Activated CD4-positive, alpha-beta T cell treated with anti-CD3 and anti-CD28 coated beads for 36 hours (primary cell): ENCODE results near the gene FRMD4A. TPM values are rescaled to one million over a fixed set of nuclear protein-coding genes. Genes with fewer than 3 reads are reported as not detected.

Source experiments
- ATAC-seq: fragments of 200-7000 bp; cut with Tn5 transposase; one replicate; pipeline ENCODE4 v1.10.0; 2021; ENCODE audit warnings: mild to moderate bottlenecking, moderate library complexity
- CTCF ChIA-PET: fragments of 350-600 bp; sonication (Branson Sonifier 250); formaldehyde crosslinking; loops from one replicate; lab custom pipeline; 2021; ENCODE audit warnings: antibody characterized with exemption; lab: Charles Lee
- POLR2A ChIA-PET: fragments of 350-600 bp; sonication (Branson Sonifier 250); formaldehyde crosslinking; loops from one replicate; lab custom pipeline; 2021; ENCODE audit warnings: antibody characterized with exemption, inconsistent platforms; lab: Charles Lee
- DNase-seq: peaks from one replicate; pipeline ENCODE4 v3.0.0-alpha.2; 2020
- H3K27ac Mint-ChIP-seq: one replicate; pipeline ENCODE4 v1.8.0; 2021; ENCODE audit warnings: mixed read lengths
- H3K27me3 Mint-ChIP-seq: one replicate; pipeline ENCODE4 v1.8.0; 2021; ENCODE audit warnings: mixed read lengths
- H3K36me3 Mint-ChIP-seq: one replicate; pipeline ENCODE4 v1.8.0; 2021; ENCODE audit warnings: low read depth, mixed read lengths
- H3K4me1 Mint-ChIP-seq: one replicate; pipeline ENCODE4 v1.8.0; 2021; ENCODE audit warnings: mixed read lengths
- H3K4me3 Mint-ChIP-seq: one replicate; pipeline ENCODE4 v1.8.0; 2021; ENCODE audit warnings: mild to moderate bottlenecking, moderate library complexity, mixed read lengths
- H3K9me3 Mint-ChIP-seq: one replicate; pipeline ENCODE4 v1.8.0; 2021; ENCODE audit warnings: low read depth, mixed read lengths
- intact Hi-C, 2 experiments: fragments of 100-400 bp; cut with DNase I in 1 of 2; cut with micrococcal nuclease in 1 of 2; formaldehyde crosslinking; loops; one replicate each; pipeline versions ENCODE4 v1.14.2 to v1.15.1; 2022 to 2024; cut with DNase I, micrococcal nuclease
- total RNA-seq, 2 experiments: library from RNA; stranded (reverse); gene quantifications; one replicate each; pipeline ENCODE4 v1.2.3, GENCODE V29; 2021

FRMD4A gene
- total RNA-seq, 2 experiments from 2014 or later, result 0.85 to 1.3 TPM

- ATAC-seq, result no peak
- Mint-ChIP-seq H3K4me1 (no peaks in the 10 kb centered on the region), H3K36me3 (no peaks in the 10 kb centered on the region), H3K27ac (no peak overlapping the region), H3K9me3 (no peaks in the 10 kb centered on the region), H3K27me3 (peaks cover 8% of the 10 kb centered on the region), H3K4me3 (no peak overlapping the region)
- ChIA-PET POLR2A (no interaction called here), CTCF (no interaction called here)
- intact Hi-C loops, result no loop called here
- no peak for DNase-seq
Measured at GRCh38 chr10:14125564-14125963, 205.2 kb downstream of the FRMD4A start.

- intact Hi-C loops, result no loop called here
- Mint-ChIP-seq H3K4me1 (no peaks in the 10 kb centered on the region), H3K27me3 (peaks cover 8% of the 10 kb centered on the region)
Measured at GRCh38 chr10:14124941-14125340, 205.8 kb downstream of the FRMD4A start.

GRCh38 chr10:14123139-14123538 is 207.6 kb downstream of the FRMD4A start:
- intact Hi-C loops, result no loop called here
- Mint-ChIP-seq H3K27me3 (peaks cover 8% of the 10 kb centered on the region), H3K4me3 (no peak overlapping the region), H3K9me3 (no peaks in the 10 kb centered on the region), H3K4me1 (no peaks in the 10 kb centered on the region), H3K36me3 (no peaks in the 10 kb centered on the region), H3K27ac (no peak overlapping the region)
- DNase-seq, result no peak
- CTCF ChIA-PET, result no interaction called here
- POLR2A ChIA-PET, result no interaction called here
- ATAC-seq, result no peak

More at GRCh38 chr10:14124941-14125340, 205.8 kb downstream of the FRMD4A start:
- Mint-ChIP-seq H3K27ac (no peak overlapping the region), H3K9me3 (no peaks in the 10 kb centered on the region), H3K4me3 (no peak overlapping the region), H3K36me3 (no peaks in the 10 kb centered on the region)
- ATAC-seq, result no peak
- ChIA-PET POLR2A (no interaction called here), CTCF (no interaction called here)
- no peak for DNase-seq

- peaks cover 3% of the 10 kb centered on the region for H3K27me3 Mint-ChIP-seq
- DNase-seq, result no peak
- no peak overlapping the region for H3K27ac Mint-ChIP-seq
- H3K9me3 Mint-ChIP-seq, result no peaks in the 10 kb centered on the region
- ChIA-PET POLR2A (no interaction called here), CTCF (interaction anchor here (1.1 kb wide), 1 partner anchor 39 kb away, joined by 3 read pairs; no protein-coding TSS in a partner anchor)
- no peaks in the 10 kb centered on the region for H3K36me3 Mint-ChIP-seq
- no peak for ATAC-seq
- no peak overlapping the region for H3K4me3 Mint-ChIP-seq
- H3K4me1 Mint-ChIP-seq, result no peaks in the 10 kb centered on the region
- intact Hi-C loops, result no loop called here
Measured at GRCh38 chr10:14120812-14121211, 209.9 kb downstream of the FRMD4A start.

GRCh38 chr10:14118953-14119352 is 211.8 kb downstream of the FRMD4A start:
- ATAC-seq, result no peak
- POLR2A ChIA-PET, result no interaction called here
- CTCF ChIA-PET, result no interaction called here
- Mint-ChIP-seq H3K4me3 (no peak overlapping the region), H3K27ac (no peak overlapping the region), H3K27me3 (no peaks in the 10 kb centered on the region), H3K9me3 (no peaks in the 10 kb centered on the region), H3K4me1 (no peaks in the 10 kb centered on the region), H3K36me3 (no peaks in the 10 kb centered on the region)
- DNase-seq, result peak; percentile 8
- intact Hi-C loops, result no loop called here

- ChIA-PET CTCF (interaction anchor here (0.5 kb wide), 1 partner anchor 178 kb away, joined by 3 read pairs; no protein-coding TSS in a partner anchor), POLR2A (no interaction called here)
- ATAC-seq (no peak), DNase-seq (no peak)
- H3K9me3 Mint-ChIP-seq, result no peaks in the 10 kb centered on the region
- no peaks in the 10 kb centered on the region for H3K36me3 Mint-ChIP-seq
- H3K4me1 Mint-ChIP-seq, result no peaks in the 10 kb centered on the region
- H3K27ac Mint-ChIP-seq, result no peak overlapping the region
- no peaks in the 10 kb centered on the region for H3K27me3 Mint-ChIP-seq
- intact Hi-C loops, result no loop called here
- no peak overlapping the region for H3K4me3 Mint-ChIP-seq
Measured at GRCh38 chr10:14116837-14117236, 213.9 kb downstream of the FRMD4A start.

- Mint-ChIP-seq H3K27ac (no peak overlapping the region), H3K36me3 (no peaks in the 10 kb centered on the region), H3K4me1 (no peaks in the 10 kb centered on the region), H3K9me3 (no peaks in the 10 kb centered on the region), H3K27me3 (peaks cover 2% of the 10 kb centered on the region), H3K4me3 (no peak overlapping the region)
- no peak for ATAC-seq
- CTCF ChIA-PET, result no interaction called here
- POLR2A ChIA-PET, result no interaction called here
- no peak for DNase-seq
- intact Hi-C loops, result no loop called here
Measured at GRCh38 chr10:14116021-14116420, 214.7 kb downstream of the FRMD4A start.

GRCh38 chr10:14114791-14115190 is 215.9 kb downstream of the FRMD4A start:
- no peaks in the 10 kb centered on the region for H3K36me3 Mint-ChIP-seq
- H3K4me1 Mint-ChIP-seq, result no peaks in the 10 kb centered on the region
- no peak for DNase-seq
- H3K9me3 Mint-ChIP-seq, result no peaks in the 10 kb centered on the region
- POLR2A ChIA-PET, result interaction anchor here (0.7 kb wide), 1 partner anchor 18 kb away, joined by 3 read pairs; no protein-coding TSS in a partner anchor
- CTCF ChIA-PET, result no interaction called here
- intact Hi-C loops, result no loop called here
- no peak overlapping the region for H3K4me3 Mint-ChIP-seq
- peaks cover 3% of the 10 kb centered on the region for H3K27me3 Mint-ChIP-seq
- ATAC-seq, result no peak
- no peak overlapping the region for H3K27ac Mint-ChIP-seq

- Mint-ChIP-seq H3K4me3 (no peak overlapping the region), H3K36me3 (no peaks in the 10 kb centered on the region), H3K27me3 (peaks cover 12% of the 10 kb centered on the region), H3K9me3 (no peaks in the 10 kb centered on the region), H3K27ac (no peak overlapping the region), H3K4me1 (no peaks in the 10 kb centered on the region)
- DNase-seq (no peak), ATAC-seq (no peak)
- CTCF ChIA-PET, result interaction anchor here (0.8 kb wide), 1 partner anchor 43 kb away, joined by 4 read pairs; no protein-coding TSS in a partner anchor
- intact Hi-C loops, result no loop called here
- POLR2A ChIA-PET, result no interaction called here
Measured at GRCh38 chr10:14112056-14112455, 218.7 kb downstream of the FRMD4A start.

GRCh38 chr10:14111208-14111607 is 219.5 kb downstream of the FRMD4A start:
- ChIA-PET CTCF (interaction anchor here (0.6 kb wide), 1 partner anchor 70 kb away, joined by 3 read pairs; no protein-coding TSS in a partner anchor), POLR2A (no interaction called here)
- peaks cover 14% of the 10 kb centered on the region for H3K27me3 Mint-ChIP-seq
- H3K4me3 Mint-ChIP-seq, result no peak overlapping the region
- no peaks in the 10 kb centered on the region for H3K36me3 Mint-ChIP-seq
- DNase-seq (no peak), ATAC-seq (no peak)
- H3K27ac Mint-ChIP-seq, result no peak overlapping the region
- H3K9me3 Mint-ChIP-seq, result peaks cover 4% of the 10 kb centered on the region
- intact Hi-C loops, result no loop called here
- H3K4me1 Mint-ChIP-seq, result no peaks in the 10 kb centered on the region

GRCh38 chr10:14106828-14107227 is 223.9 kb downstream of the FRMD4A start:
- no peak overlapping the region for H3K27ac Mint-ChIP-seq
- no peaks in the 10 kb centered on the region for H3K36me3 Mint-ChIP-seq
- ChIA-PET CTCF (no interaction called here), POLR2A (no interaction called here)
- ATAC-seq, result no peak
- peaks cover 4% of the 10 kb centered on the region for H3K9me3 Mint-ChIP-seq
- no peak overlapping the region for H3K4me3 Mint-ChIP-seq
- no peaks in the 10 kb centered on the region for H3K4me1 Mint-ChIP-seq
- DNase-seq, result no peak
- peaks cover 14% of the 10 kb centered on the region for H3K27me3 Mint-ChIP-seq
- intact Hi-C loops, result no loop called here

- peaks cover 4% of the 10 kb centered on the region for H3K27me3 Mint-ChIP-seq
- intact Hi-C loops, result no loop called here
Measured at GRCh38 chr10:14102056-14102455, 228.7 kb downstream of the FRMD4A start.

More at GRCh38 chr10:14102056-14102455, 228.7 kb downstream of the FRMD4A start:
- Mint-ChIP-seq H3K4me1 (no peaks in the 10 kb centered on the region), H3K27ac (no peak overlapping the region), H3K36me3 (no peaks in the 10 kb centered on the region), H3K4me3 (no peak overlapping the region), H3K9me3 (peaks cover 4% of the 10 kb centered on the region)
- ChIA-PET CTCF (interaction anchor here (0.7 kb wide), 1 partner anchor 249 kb away, joined by 3 read pairs; no protein-coding TSS in a partner anchor), POLR2A (no interaction called here)
- ATAC-seq (no peak), DNase-seq (no peak)
